ENCODE results near the gene VWC2L.

VWC2L gene

GRCh38 chr2:214465363-214466146 lies 54.7 kb downstream of the VWC2L start:
- in situ Hi-C loops (cut with MboI; ENCODE audit: low sequenced_read_pairs), result no loop called here

GRCh38 chr2:214469728-214470127 lies 58.9 kb downstream of the VWC2L start:
- in situ Hi-C loops (cut with MboI; ENCODE audit: low sequenced_read_pairs), result no loop called here

- in situ Hi-C loops (cut with MboI; ENCODE audit: low sequenced_read_pairs), result no loop called here
Measured at GRCh38 chr2:214471382-214471781, 60.5 kb downstream of the VWC2L start.

GRCh38 chr2:214471990-214472389 lies 61.1 kb downstream of the VWC2L start:
- in situ Hi-C loops (cut with MboI; ENCODE audit: low sequenced_read_pairs), result no loop called here

- in situ Hi-C loops (cut with MboI; ENCODE audit: low sequenced_read_pairs), result no loop called here
Measured at GRCh38 chr2:214477305-214477704, 66.5 kb downstream of the VWC2L start.

GRCh38 chr2:214481204-214481603 lies 70.3 kb downstream of the VWC2L start:
- in situ Hi-C loops (cut with MboI; ENCODE audit: low sequenced_read_pairs), result no loop called here

GRCh38 chr2:214482728-214483127 lies 71.9 kb downstream of the VWC2L start:
- in situ Hi-C loops (cut with MboI; ENCODE audit: low sequenced_read_pairs), result no loop called here

- in situ Hi-C loops (cut with MboI; ENCODE audit: low sequenced_read_pairs), result no loop called here
Measured at GRCh38 chr2:214484239-214484638, 73.4 kb downstream of the VWC2L start.

- in situ Hi-C loops (cut with MboI; ENCODE audit: low sequenced_read_pairs), result no loop called here
Measured at GRCh38 chr2:214484701-214485100, 73.8 kb downstream of the VWC2L start.

GRCh38 chr2:214489181-214489580 lies 78.3 kb downstream of the VWC2L start:
- in situ Hi-C loops (cut with MboI; ENCODE audit: low sequenced_read_pairs), result no loop called here

- in situ Hi-C loops (cut with MboI; ENCODE audit: low sequenced_read_pairs), result no loop called here
Measured at GRCh38 chr2:214489702-214490101, 78.8 kb downstream of the VWC2L start.

- in situ Hi-C loops (cut with MboI; ENCODE audit: low sequenced_read_pairs), result no loop called here
Measured at GRCh38 chr2:214492152-214492551, 81.3 kb downstream of the VWC2L start.

- in situ Hi-C loops (cut with MboI; ENCODE audit: low sequenced_read_pairs), result no loop called here
Measured at GRCh38 chr2:214492608-214493007, 81.8 kb downstream of the VWC2L start.

- in situ Hi-C loops (cut with MboI; ENCODE audit: low sequenced_read_pairs), result no loop called here
Measured at GRCh38 chr2:214497489-214497888, 86.6 kb downstream of the VWC2L start.

GRCh38 chr2:214503568-214503967 lies 92.7 kb downstream of the VWC2L start:
- in situ Hi-C loops (cut with MboI; ENCODE audit: low sequenced_read_pairs), result no loop called here

GRCh38 chr2:214504599-214505376 lies 93.9 kb downstream of the VWC2L start:
- in situ Hi-C loops (cut with MboI; ENCODE audit: low sequenced_read_pairs), result no loop called here

GRCh38 chr2:214507032-214507431 lies 96.2 kb downstream of the VWC2L start:
- in situ Hi-C loops (cut with MboI; ENCODE audit: low sequenced_read_pairs), result no loop called here

- in situ Hi-C loops (cut with MboI; ENCODE audit: low sequenced_read_pairs), result no loop called here
Measured at GRCh38 chr2:214514704-214515103, 103.8 kb downstream of the VWC2L start.

GRCh38 chr2:214515111-214515510 lies 104.3 kb downstream of the VWC2L start:
- in situ Hi-C loops (cut with MboI; ENCODE audit: low sequenced_read_pairs), result no loop called here

- in situ Hi-C loops (cut with MboI; ENCODE audit: low sequenced_read_pairs), result no loop called here
Measured at GRCh38 chr2:214519258-214519818, 108.5 kb downstream of the VWC2L start.

GRCh38 chr2:214529021-214529420 lies 118.2 kb downstream of the VWC2L start:
- in situ Hi-C loops (cut with MboI; ENCODE audit: low sequenced_read_pairs), result no loop called here

GRCh38 chr2:214529514-214529913 lies 118.7 kb downstream of the VWC2L start:
- in situ Hi-C loops (cut with MboI; ENCODE audit: low sequenced_read_pairs), result no loop called here
